Neutrophil (primary cell): ENCODE measurements around the gene VSIG8.

Experiments
- H3K27ac ChIP-seq: fragments of 200-600 bp; sonication (generic); 2 replicates; pipeline ENCODE4 v1.5.1; 2016; ENCODE audit warnings: mild to moderate bottlenecking, moderate library complexity
- H3K27me3 ChIP-seq: fragments of 200-600 bp; sonication (generic); 2 replicates; pipeline ENCODE4 v1.6.0; 2016; ENCODE audit warnings: mild to moderate bottlenecking
- H3K36me3 ChIP-seq: fragments of 200-600 bp; sonication (generic); 2 replicates; pipeline ENCODE4 v1.5.1; 2017
- H3K4me1 ChIP-seq, 2 experiments: fragments of 200-600 bp in 1 of 2; sonication (generic) in 1 of 2; 1 replicate in 1 of 2; 2 replicates in 1 of 2; pipeline versions ENCODE4 v1.5.1 to v1.6.1; 2013 to 2016; ENCODE audit warnings: low read depth in 1 of 2, low read length in 1 of 2, mild to moderate bottlenecking in 1 of 2, moderate library complexity in 1 of 2; ENCODE audit not compliant: control insufficient read depth in 1 of 2, insufficient read depth in 1 of 2
- H3K4me3 ChIP-seq, 2 experiments: fragments of 200-600 bp in 1 of 2; sonication (generic) in 1 of 2; 1 replicate in 1 of 2; 2 replicates in 1 of 2; pipeline ENCODE4 v1.5.1; 2013 to 2016; ENCODE audit warnings: low read depth in 1 of 2, low read length in 1 of 2, mild to moderate bottlenecking in 1 of 2, moderate library complexity in 1 of 2
- H3K9me3 ChIP-seq: fragments of 200-600 bp; sonication (generic); 2 replicates; pipeline ENCODE4 v1.5.1; 2016
- CTCF ChIP-seq: fragments of 200-600 bp; sonication (generic); IDR thresholded peaks from 2 replicates; pipeline ENCODE4 v1.5.1; 2016; ENCODE audit warnings: antibody characterized with exemption

The VSIG8 gene

GRCh38 chr1:159896546-159896930, 34.1 kb upstream of the VSIG8 start:
- Histone ChIP-seq H3K27me3 (no peaks in the 10 kb centered on the region), H3K9me3 (no peaks in the 10 kb centered on the region), H3K4me1 (peaks cover 65 to 69% of the 10 kb centered on the region in 2 experiments), H3K27ac (peak overlapping the region; percentile 93), H3K4me3 (peak overlapping the region; percentile 21 to 41), H3K36me3 (no peaks in the 10 kb centered on the region)
- no peak for TF ChIP-seq CTCF

GRCh38 chr1:159895836-159896545, 33.5 kb upstream of the VSIG8 start:
- H3K4me1 ChIP-seq, result peaks cover 65 to 69% of the 10 kb centered on the region in 2 experiments

GRCh38 chr1:159895286-159895685, 32.8 kb upstream of the VSIG8 start:
- Histone ChIP-seq H3K4me1 (peaks cover 65 to 69% of the 10 kb centered on the region in 2 experiments), H3K36me3 (no peaks in the 10 kb centered on the region)

More at GRCh38 chr1:159895836-159896545, 33.5 kb upstream of the VSIG8 start:
- Histone ChIP-seq H3K4me3 (peak overlapping the region; percentile 21 to 41), H3K9me3 (no peaks in the 10 kb centered on the region), H3K27me3 (no peaks in the 10 kb centered on the region), H3K27ac (peak overlapping the region; percentile 93), H3K36me3 (no peaks in the 10 kb centered on the region)
- TF ChIP-seq CTCF, result peak; percentile 47

GRCh38 chr1:159892944-159893343, 30.5 kb upstream of the VSIG8 start:
- no peaks in the 10 kb centered on the region for H3K27me3 ChIP-seq
- TF ChIP-seq CTCF, result no peak
- H3K4me3 ChIP-seq, result no peak overlapping the region

More at GRCh38 chr1:159895286-159895685, 32.8 kb upstream of the VSIG8 start:
- no peaks in the 10 kb centered on the region for H3K9me3 ChIP-seq
- TF ChIP-seq CTCF, result no peak
- peak overlapping the region; percentile 93 for H3K27ac ChIP-seq
- no peaks in the 10 kb centered on the region for H3K27me3 ChIP-seq
- peak overlapping the region in 1 of 2 experiments; percentile 41 for H3K4me3 ChIP-seq

GRCh38 chr1:159891275-159892157, 29.1 kb upstream of the VSIG8 start:
- Histone ChIP-seq H3K36me3 (no peaks in the 10 kb centered on the region), H3K27me3 (no peaks in the 10 kb centered on the region), H3K4me1 (peaks cover 43 to 60% of the 10 kb centered on the region in 2 experiments), H3K27ac (peak overlapping the region; percentile 59), H3K4me3 (no peak overlapping the region), H3K9me3 (no peaks in the 10 kb centered on the region)
- TF ChIP-seq CTCF, result peak; percentile 98

More at GRCh38 chr1:159892944-159893343, 30.5 kb upstream of the VSIG8 start:
- peak overlapping the region; percentile 28 for H3K27ac ChIP-seq
- no peaks in the 10 kb centered on the region for H3K36me3 ChIP-seq
- H3K4me1 ChIP-seq, result peaks cover 56 to 67% of the 10 kb centered on the region in 2 experiments
- H3K9me3 ChIP-seq, result no peaks in the 10 kb centered on the region
